ENCODE results near the gene FFAR1.

- TF ChIP-seq CTCF (IDR thresholded peaks at IDR 0.05): no peak
- no peak for TF ChIP-seq FOXJ3 (CRISPR knock-in tag; IDR thresholded peaks at IDR 0.05)
- no peak for TF ChIP-seq TAF1 (IDR thresholded peaks at IDR 0.05; ENCODE audit: borderline replicate concordance, low read depth, low read length)
These were observed 13.5 kb upstream of the FFAR1 start for GRCh38 chr19:35334144-35334753.

All from SK-N-SH (cell line).